B cell (primary cell): ENCODE measurements around the gene CCDC178.

Experiments used
- CTCF ChIP-seq: fragments of 200-600 bp; IDR thresholded peaks from one replicate; pipeline ENCODE4 v1.8.0; 2022; ENCODE audit warnings: antibody characterized with exemption, mild to moderate bottlenecking
- EZH2 ChIP-seq: IDR thresholded peaks from 2 replicates; pipeline ENCODE4 v1.6.1; 2012; ENCODE audit warnings: borderline replicate concordance, low read depth, mild to moderate bottlenecking, moderate library complexity, low read length; ENCODE audit not compliant: insufficient read depth, poor library complexity, severe bottlenecking

GRCh38 chr18:33159151-33159550 is 281.4 kb downstream of the CCDC178 start:
- TF ChIP-seq EZH2 (no peak), CTCF (no peak)
